HG02623 (cell line): ENCODE data around the gene ADCY10.
"Not testable (repeated sequence)": the region's sequence is repeated elsewhere in the genome, so short reads cannot be mapped to it uniquely, and the experiment has no call there.

Source experiments
- ATAC-seq: cut with Tn5 transposase; IDR thresholded peaks from one replicate; pipeline ENCODE4 v1.9.1; 2021; ENCODE audit warnings: moderate library complexity; ENCODE audit not compliant: unreplicated experiment

Gene ADCY10, protein sequence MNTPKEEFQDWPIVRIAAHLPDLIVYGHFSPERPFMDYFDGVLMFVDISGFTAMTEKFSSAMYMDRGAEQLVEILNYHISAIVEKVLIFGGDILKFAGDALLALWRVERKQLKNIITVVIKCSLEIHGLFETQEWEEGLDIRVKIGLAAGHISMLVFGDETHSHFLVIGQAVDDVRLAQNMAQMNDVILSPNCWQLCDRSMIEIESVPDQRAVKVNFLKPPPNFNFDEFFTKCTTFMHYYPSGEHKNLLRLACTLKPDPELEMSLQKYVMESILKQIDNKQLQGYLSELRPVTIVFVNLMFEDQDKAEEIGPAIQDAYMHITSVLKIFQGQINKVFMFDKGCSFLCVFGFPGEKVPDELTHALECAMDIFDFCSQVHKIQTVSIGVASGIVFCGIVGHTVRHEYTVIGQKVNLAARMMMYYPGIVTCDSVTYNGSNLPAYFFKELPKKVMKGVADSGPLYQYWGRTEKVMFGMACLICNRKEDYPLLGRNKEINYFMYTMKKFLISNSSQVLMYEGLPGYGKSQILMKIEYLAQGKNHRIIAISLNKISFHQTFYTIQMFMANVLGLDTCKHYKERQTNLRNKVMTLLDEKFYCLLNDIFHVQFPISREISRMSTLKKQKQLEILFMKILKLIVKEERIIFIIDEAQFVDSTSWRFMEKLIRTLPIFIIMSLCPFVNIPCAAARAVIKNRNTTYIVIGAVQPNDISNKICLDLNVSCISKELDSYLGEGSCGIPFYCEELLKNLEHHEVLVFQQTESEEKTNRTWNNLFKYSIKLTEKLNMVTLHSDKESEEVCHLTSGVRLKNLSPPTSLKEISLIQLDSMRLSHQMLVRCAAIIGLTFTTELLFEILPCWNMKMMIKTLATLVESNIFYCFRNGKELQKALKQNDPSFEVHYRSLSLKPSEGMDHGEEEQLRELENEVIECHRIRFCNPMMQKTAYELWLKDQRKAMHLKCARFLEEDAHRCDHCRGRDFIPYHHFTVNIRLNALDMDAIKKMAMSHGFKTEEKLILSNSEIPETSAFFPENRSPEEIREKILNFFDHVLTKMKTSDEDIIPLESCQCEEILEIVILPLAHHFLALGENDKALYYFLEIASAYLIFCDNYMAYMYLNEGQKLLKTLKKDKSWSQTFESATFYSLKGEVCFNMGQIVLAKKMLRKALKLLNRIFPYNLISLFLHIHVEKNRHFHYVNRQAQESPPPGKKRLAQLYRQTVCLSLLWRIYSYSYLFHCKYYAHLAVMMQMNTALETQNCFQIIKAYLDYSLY (N-terminal part only)

GRCh38 chr1:167913895-167914496, at the start of gene ADCY10:
Gene ADCY10, minus strand, starts transcription at chr1:167914134. Its CDS starts 8,994 bp downstream, at chr1:167905140.
- ATAC-seq = no peak

DNA sequence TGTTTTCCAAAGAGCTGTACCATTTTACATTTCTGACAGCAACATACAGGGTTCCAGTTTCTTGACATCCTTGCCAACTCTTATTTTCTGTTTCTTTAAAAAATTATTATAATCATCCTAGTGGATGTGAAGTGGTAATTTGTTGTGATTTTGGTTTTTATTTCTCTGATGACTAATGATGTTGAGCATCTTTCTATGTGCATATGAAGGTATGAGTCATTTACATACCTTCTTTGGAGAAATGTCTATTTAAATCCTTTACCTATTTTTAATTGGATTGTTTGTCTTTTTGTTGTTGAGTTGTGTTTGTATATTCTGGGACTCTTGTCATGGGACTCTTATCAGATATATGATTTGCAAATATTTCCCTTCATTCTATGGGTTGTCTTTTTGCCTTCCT, 43.8 kb upstream of the ADCY10 start:
- ATAC-seq = no peak

DNA sequence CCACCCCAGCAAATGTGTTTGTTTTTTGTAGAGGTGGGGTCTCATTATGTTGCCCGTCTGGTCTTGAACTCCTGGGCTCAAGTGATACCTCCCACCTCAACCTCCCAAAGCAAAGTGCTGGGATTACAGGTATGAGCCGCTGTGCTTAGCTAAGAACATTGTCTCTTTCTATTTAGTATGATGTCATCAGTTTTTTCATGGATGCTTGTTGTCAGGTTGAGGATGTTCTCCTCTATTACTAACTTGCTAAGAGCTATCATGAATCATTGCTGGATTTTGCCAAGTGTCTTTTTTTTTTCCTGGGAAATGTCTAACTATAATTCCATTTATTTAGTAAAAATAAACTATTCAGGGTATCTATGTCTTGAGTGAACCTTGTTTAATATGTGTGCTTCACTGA, 42.0 kb upstream of the ADCY10 start:
- ATAC-seq = no peak

GRCh38 chr1:167950569-167950968, 36.6 kb upstream of the ADCY10 start:
- no peak for ATAC-seq

DNA sequence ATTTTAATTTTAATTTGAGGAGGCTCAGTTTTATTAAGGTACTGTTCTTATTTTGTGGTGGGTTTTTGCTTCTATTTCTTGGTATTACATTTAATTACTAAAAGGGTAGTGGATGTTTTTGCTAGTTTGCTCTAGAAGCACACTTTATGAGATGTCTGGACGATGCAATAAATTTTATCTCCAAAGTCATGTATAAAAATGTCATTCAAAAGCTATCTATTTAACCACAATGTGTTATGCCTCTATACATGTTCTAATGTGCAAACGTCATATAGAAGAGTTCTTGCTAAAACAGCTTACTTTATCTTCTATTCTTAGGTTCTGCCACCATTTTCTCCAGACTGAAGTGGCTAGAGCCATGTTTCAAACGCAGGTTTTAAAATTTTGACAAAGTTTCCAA, 35.9 kb upstream of the ADCY10 start:
- ATAC-seq = no peak

DNA sequence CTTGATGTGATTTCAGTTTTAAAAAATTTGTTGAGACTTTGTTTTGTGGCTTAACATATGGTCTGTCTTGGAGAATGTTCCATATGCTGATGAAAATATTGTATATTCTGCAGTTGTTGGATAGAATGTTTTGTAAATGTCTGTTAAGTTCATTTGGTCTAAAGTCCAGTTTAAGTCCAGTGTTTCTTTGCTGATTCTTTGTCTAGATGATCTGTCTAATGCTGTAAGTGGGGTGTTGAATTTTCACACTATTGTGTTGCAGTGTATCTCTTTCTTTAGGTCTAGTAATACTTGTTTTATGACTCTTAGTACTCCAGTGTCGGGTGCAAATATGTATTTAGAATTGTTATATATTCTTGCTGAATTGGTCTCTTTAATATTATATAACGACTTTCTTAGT, 33.8 kb upstream of the ADCY10 start:
- ATAC-seq = no peak

DNA sequence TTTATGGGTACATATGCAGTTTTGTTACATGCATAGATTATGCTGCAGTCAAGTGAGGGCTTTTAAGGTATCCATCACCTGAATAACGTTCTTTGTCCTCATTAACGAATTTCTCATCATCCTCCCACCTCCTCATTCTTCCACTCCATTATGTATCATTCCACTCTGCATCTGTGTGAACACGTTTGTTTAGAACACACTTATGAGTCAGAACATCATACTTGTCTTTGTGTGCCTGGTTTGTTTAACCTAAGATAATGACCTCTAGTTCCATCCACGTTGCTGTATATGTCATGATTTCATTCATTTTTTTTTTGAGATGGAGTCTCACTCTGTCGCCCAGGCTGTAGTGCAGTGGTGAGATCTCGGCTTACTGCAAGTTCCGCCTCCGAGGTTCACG, 29.6 kb upstream of the ADCY10 start:
- no peak for ATAC-seq

DNA sequence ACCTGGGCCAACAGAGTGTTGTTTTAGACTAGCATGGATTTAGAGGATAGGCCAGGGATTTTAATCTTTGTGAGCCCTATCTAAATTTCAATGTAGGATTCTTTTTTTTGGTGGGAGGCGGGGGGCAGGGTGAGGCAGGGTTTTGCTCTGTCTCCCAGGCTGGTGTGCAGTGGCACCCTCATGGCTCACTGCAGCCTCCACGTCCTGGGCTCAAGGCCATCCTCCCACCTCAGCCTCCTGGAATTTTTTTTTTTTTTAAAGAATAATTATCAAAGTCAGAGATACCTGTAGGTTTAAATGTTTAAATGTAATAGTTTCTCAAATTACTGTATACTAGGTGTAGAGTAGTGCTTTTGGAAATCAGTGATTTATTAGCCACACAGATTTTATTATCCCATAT, 26.3 kb upstream of the ADCY10 start:
- no peak for ATAC-seq

GRCh38 chr1:167938080-167938636, 24.2 kb upstream of the ADCY10 start:
- ATAC-seq = no peak

GRCh38 chr1:167937709-167938010, 23.7 kb upstream of the ADCY10 start:
- no peak for ATAC-seq

GRCh38 chr1:167936930-167937708, 23.2 kb upstream of the ADCY10 start, which contains the start of gene MPC2:
Gene MPC2, minus strand, starts transcription at chr1:167937072. Its CDS starts 1,231 bp downstream, at chr1:167935841.
- peak; percentile 10 for ATAC-seq

DNA sequence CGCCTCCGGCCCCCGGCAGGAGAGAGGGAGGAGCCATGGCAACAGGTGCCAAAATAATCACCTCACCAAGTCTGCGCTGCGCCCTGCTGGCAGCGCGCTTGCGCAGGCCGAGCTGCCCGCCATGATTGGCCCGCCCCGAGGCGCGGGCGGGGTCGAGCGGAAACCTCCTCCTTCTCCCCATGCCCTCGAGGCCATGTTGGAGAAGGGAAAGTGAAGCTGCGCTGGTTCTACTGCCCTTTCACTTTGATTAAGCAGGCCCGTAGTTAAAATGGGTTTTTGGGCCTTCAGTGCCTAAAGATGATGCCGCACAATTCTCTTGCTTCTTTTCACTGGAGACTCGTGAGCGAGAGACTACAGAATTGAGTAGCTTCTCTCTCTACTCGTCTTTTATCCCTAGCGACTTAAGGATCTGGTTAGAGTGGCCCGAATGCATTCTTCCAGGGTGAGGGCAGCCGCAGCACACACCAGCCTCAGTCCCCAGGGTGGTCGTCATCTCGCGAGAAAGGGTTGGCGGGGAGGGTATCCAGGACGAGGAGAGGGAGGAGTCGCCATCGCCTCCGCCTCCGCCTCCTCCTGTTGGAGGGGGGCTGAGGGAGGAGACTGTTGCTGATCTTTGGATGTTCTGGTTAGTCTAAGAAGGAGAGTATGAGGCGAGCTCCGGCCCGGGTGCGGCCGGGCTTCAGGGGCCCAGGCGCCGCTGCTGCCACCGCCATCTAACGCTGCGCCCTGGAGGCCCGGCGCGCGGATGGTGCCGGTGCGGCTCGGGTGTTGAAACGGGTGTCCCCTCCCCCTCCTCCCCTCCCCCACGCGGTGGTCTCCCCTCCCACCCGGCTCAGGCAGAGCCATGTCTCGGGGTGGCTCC, 22.4 kb upstream of the ADCY10 start, which contains the start of gene DCAF6:
DCAF6 (plus strand) TSS at position 616 of the 862 bp plus-strand sequence; CDS start at position 845, 229 bp downstream.
- ATAC-seq = peak; percentile 71

DNA sequence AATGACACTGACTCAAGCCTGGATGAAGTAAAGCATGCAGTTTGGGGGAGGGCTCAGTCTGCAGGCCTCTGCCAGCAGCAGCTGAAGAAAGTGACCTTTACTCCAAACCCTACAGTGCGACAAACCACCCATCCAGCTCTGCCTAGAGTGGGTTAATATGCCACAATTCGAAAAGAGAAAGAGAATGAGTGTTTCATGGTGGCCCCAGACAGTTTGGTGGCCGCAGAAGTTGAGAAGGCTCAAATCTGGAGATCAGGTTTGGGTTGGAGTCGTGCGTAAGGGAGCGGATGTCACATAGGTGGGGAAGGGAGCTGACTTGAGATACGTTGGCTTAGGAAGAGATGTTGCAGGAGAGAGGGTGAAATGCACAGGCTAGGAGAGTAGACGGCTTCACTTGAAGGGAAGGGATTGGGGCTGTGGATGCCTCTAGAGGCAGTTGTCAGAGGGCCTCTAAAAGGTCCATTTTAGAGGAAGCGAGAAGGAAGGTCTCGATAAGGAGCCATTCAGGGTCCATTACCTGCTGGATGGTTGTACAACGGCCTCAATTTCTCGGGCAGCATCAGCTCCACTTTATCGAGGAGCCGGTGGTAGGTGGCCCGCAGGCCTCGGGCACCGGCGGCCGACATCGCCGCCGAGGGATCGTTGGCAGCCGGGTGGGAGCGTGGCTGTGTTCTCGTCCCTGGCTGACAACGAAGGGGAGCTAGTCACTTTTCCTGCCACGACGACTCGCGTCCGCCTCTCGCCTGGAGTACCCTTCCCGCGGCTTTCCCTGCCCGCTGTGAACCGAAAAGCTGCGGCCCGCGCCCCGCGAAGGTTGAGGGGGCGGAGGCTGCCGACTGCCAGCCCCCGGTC, 21.5 kb upstream of the ADCY10 start:
- peak; percentile 2 for ATAC-seq

DNA sequence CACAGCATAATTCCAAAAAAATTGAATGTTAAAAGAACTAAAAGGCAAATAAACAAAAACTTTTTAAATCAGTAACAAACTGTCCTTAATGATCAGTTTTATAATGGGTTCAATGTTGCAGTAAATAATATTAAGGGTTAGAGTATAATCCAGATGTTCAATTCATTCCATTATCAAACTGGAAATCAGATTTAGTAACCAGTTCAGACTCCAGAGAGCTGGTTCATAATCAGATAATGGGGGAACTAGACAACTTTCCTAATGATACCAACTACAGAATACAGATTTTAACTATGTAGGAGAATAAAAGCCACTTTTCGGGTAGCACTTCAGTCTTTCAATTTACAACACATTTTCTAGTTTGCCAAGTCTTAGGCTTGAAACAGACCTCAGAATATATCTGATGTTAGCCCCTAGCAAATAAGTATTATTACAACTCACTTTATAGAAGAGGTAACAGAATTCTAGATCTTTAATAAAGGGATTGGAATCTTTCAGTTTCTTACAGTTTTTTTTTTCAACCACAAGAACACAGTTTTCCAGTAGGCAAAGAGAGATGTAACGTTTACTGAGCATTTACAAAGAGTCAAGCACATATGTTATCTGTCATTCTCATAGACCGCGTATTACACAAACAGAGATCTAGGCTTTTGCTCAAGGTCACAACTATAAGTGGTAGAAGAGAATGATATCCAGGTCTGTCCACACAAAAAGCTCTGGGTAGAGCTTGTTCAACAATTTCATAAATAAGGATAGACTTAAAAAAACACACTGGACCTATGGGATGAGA, 20.7 kb upstream of the ADCY10 start:
- ATAC-seq = no peak

GRCh38 chr1:167933788-167934187, 19.9 kb upstream of the ADCY10 start:
- no peak for ATAC-seq

- ATAC-seq = no peak
Measured at GRCh38 chr1:167929725-167930124, 15.8 kb upstream of the ADCY10 start.

DNA sequence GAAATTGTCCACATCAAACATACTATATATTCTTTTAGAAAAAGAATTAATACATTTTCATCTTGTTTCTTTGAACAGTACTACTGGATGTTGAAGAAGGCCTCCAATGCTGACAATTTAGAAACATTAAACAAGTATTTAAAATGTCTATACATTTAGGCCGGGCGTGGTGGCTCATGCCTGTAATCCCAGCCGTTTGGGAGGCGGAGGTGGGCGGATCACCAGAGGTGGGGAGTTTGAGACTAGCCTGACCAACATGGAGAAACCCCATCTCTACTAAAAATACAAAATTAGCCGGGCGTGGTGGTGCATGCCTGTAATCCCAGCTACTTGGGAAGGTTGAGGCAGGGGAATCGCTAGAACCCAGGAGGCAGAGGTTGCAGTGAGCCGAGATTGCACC, 15.0 kb upstream of the ADCY10 start:
- ATAC-seq = not testable (repeated sequence)
